Right kidney (tissue), 1 donor: Measurements from ENCODE around the gene C2orf72.

Experiments
- DNase-seq: peaks from one replicate; pipeline ENCODE4 v3.0.0-alpha.2; 2016

Gene C2orf72

DNA sequence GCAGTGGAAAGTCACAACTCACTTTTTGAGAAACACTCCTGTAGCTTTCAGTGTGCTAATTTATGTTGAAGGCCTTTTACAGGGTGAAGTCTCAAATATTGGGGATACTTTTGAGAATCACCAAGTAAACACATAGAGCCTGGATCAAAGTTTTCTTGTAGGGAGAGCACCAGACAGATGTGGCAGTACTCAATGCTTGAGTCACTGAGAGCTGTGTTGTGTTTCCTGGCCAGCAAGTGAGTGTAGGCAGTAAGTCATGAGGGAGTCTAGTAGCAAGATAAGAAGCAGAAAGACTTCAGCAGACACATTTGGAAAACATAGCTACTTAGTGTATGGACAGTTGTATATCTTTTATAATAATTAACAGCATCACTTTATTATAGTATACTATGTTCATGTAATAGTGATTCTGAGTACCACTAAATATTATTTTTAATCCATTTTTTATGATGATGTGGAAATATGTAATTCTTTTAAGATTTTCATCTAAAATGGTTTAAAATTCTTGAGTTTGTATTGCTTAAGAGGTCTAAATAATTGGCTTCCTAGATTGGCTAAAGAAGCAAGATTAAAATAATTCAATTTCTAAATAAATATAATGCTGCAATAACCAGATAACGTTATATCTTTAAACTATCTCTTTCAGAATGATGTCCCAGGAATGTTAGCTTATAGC, 32.2 kb downstream of the C2orf72 start:
- DNase-seq, result no peak

DNA sequence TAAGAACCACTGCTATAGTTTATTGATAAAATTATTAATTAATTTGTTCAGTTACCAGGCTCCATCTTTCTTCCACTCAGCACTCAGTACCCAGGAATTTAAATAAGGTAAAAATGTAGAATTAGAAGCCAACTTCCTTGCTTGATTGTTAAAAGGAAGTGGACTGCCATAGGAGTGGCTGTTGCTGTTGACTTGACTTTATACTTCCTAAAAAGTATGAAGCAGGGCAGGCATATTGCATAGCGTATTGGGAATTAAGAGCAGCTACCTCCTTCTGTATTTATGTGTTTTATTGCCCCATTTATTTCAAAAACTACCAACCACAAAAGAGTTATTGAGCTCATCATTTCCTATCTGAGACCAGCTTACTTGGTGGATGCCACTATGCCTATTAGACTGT, 47.2 kb downstream of the C2orf72 start:
- no peak for DNase-seq

DNA sequence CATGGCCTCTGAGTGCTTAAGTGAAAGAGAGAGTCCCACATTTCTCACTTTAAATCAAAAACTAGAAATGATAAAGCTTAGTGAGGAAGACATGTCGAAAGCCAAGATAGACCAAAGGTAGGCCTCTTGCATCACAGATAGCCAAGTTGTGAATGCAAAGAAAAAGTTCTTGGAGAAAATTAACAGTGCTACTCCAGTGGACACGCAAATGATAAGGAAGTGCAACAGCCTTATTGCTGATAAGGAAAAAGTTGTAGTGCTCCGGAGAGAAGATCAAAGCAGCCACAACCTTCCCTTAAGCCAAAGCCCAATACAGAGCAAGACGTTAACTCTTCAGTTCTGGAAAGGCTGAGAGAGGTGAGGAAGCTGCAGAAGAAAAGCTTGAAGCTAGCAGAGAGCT, 51.4 kb downstream of the C2orf72 start:
- DNase-seq, result no peak

DNA sequence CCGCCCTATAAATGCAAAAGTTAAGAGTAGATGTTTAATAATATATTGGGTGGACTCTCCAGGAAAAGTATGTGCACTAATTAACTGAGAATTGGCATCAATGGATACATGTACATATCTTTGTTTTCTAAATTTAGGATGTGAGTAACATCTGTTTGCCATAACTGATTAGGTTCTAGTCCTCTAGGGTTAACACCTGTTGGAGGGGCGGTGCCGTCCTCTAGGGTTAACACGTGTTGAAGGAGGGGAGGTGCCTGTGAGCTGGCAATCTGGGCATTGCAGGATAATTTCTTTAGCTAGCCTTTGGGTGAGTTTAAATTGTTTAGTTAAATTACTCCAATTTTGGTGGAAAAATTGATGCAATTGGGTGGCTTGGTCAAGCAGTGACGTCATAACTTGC, 56.6 kb downstream of the C2orf72 start:
- DNase-seq, result no peak

DNA sequence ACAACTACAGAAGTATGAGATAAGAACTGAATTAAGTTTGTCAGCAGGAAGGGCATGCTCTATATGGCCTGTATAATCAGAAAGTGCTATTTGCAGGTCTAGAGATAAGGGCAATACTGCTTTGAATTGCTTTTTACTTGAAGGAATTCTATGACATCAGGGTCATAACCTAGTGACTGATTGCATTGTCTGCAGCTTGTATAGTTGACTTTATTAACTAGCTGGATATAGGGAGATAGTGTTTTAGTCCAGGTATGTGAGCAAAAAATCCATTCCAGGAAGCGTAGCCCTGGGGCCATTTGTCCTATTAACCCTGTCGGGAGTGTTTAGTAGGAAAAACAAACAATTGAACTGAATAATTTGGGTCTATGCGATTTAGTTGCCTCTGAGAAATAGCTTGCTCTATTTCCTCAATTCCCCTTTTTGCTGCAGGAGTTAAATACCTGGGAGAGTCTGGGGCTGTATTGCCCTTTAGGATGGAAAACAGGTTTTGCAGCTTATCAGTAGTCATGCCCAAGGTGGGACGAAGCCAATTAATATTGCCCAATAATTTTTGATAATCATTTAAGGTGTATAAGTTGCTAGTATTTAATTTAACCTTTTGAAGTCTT, 57.5 kb downstream of the C2orf72 start:
- no peak for DNase-seq
